Raji (cell line): ENCODE measurements around the gene SLC24A3.

Experiments
- POLR2A ChIP-seq: IDR thresholded peaks from 2 replicates; pipeline ENCODE4 v1.6.1; 2011; ENCODE audit warnings: low read depth, low read length, control low read depth; ENCODE audit not compliant: insufficient read depth

The SLC24A3 gene

GRCh38 chr20:19427913-19428312 is 215.5 kb downstream of the SLC24A3 start:
- no peak for TF ChIP-seq POLR2A

- TF ChIP-seq POLR2A = no peak
These were observed 215.9 kb downstream of the SLC24A3 start for GRCh38 chr20:19428324-19428723.

- no peak for TF ChIP-seq POLR2A
These were observed 217.1 kb downstream of the SLC24A3 start for GRCh38 chr20:19429538-19429937.

GRCh38 chr20:19430641-19431315 is 218.3 kb downstream of the SLC24A3 start:
- TF ChIP-seq POLR2A = no peak

- TF ChIP-seq POLR2A = no peak
These were observed 218.9 kb downstream of the SLC24A3 start for GRCh38 chr20:19431316-19431700.

GRCh38 chr20:19431906-19432305 is 219.5 kb downstream of the SLC24A3 start:
- TF ChIP-seq POLR2A = no peak

GRCh38 chr20:19433371-19434350 is 221.2 kb downstream of the SLC24A3 start:
- TF ChIP-seq POLR2A = no peak

- no peak for TF ChIP-seq POLR2A
These were observed 222.9 kb downstream of the SLC24A3 start for GRCh38 chr20:19435316-19435715.

- no peak for TF ChIP-seq POLR2A
These were observed 223.4 kb downstream of the SLC24A3 start for GRCh38 chr20:19435821-19436220.

- no peak for TF ChIP-seq POLR2A
These were observed 226.0 kb downstream of the SLC24A3 start for GRCh38 chr20:19438488-19438887.

GRCh38 chr20:19440660-19441527 is 228.5 kb downstream of the SLC24A3 start:
- no peak for TF ChIP-seq POLR2A

GRCh38 chr20:19446246-19446645 is 233.8 kb downstream of the SLC24A3 start:
- TF ChIP-seq POLR2A = no peak

- no peak for TF ChIP-seq POLR2A
These were observed 236.2 kb downstream of the SLC24A3 start for GRCh38 chr20:19448632-19449031.

- TF ChIP-seq POLR2A = no peak
These were observed 236.6 kb downstream of the SLC24A3 start for GRCh38 chr20:19449051-19449450.
